ENCODE measurements around the gene FGD3.

Gene FGD3

GRCh38 chr9:93007529-93008058 is 60.3 kb downstream of the FGD3 start:
- H3K27ac ChIP-seq: no peak overlapping the region
- TF ChIP-seq CTCF (conservative IDR thresholded peaks at IDR 0.05): no peak
- TF ChIP-seq ZFX (IDR thresholded peaks at IDR 0.05): no peak

GRCh38 chr9:93008457-93008856 is 61.1 kb downstream of the FGD3 start:
- no peak overlapping the region for H3K27ac ChIP-seq
- TF ChIP-seq ZFX (IDR thresholded peaks at IDR 0.05) (no peak), CTCF (conservative IDR thresholded peaks at IDR 0.05) (no peak)

GRCh38 chr9:93009337-93010015 is 62.2 kb downstream of the FGD3 start:
- TF ChIP-seq CTCF (conservative IDR thresholded peaks at IDR 0.05): no peak
- no peak for TF ChIP-seq ZFX (IDR thresholded peaks at IDR 0.05)
- no peak overlapping the region for H3K27ac ChIP-seq

- H3K27ac ChIP-seq: no peak overlapping the region
- TF ChIP-seq ZFX (IDR thresholded peaks at IDR 0.05) (no peak), CTCF (conservative IDR thresholded peaks at IDR 0.05) (no peak)
Measured at GRCh38 chr9:93010056-93010455, 62.7 kb downstream of the FGD3 start.

- H3K27ac ChIP-seq: no peak overlapping the region
- TF ChIP-seq ZFX (IDR thresholded peaks at IDR 0.05): no peak
- no peak for TF ChIP-seq CTCF (conservative IDR thresholded peaks at IDR 0.05)
Measured at GRCh38 chr9:93010704-93011103, 63.4 kb downstream of the FGD3 start.

- no peak overlapping the region for H3K27ac ChIP-seq
- TF ChIP-seq ZFX (IDR thresholded peaks at IDR 0.05): no peak
- no peak for TF ChIP-seq CTCF (conservative IDR thresholded peaks at IDR 0.05)
Measured at GRCh38 chr9:93011114-93011513, 63.8 kb downstream of the FGD3 start.

GRCh38 chr9:93012963-93013855 is 65.9 kb downstream of the FGD3 start:
- no peak for TF ChIP-seq ZFX (IDR thresholded peaks at IDR 0.05)
- H3K27ac ChIP-seq: no peak overlapping the region

Measured in C4-2B (cell line).